HepG2 (cell line): Measurements from ENCODE around the gene SDR42E2. TPM values are rescaled to one million over a fixed set of nuclear protein-coding genes. Genes with fewer than 3 reads are reported as not detected.

Experiments
- HMGXB4 ChIP-seq, 2 experiments: sonication (generic) in 1 of 2; formaldehyde crosslinking in 1 of 2; IDR thresholded peaks; 2 replicates each; pipeline versions ENCODE4 v1.4.0 to v1.6.1; 2018 to 2020; ENCODE audit warnings: missing genetic modification reagents in 2 of 2, borderline replicate concordance in 1 of 2, low read depth in 1 of 2, mild to moderate bottlenecking in 1 of 2, missing biosample characterization in 1 of 2
- MIER3 ChIP-seq: IDR thresholded peaks from 2 replicates; pipeline ENCODE4 v1.6.1; 2016; ENCODE audit warnings: missing compliant biosample characterization, borderline replicate concordance
- PRDM15 ChIP-seq: sonication (generic); formaldehyde crosslinking; IDR thresholded peaks from 2 replicates; pipeline ENCODE4 v1.4.0; 2020; ENCODE audit warnings: missing genetic modification reagents
- SKI ChIP-seq: fragments of 450-650 bp; IDR thresholded peaks from one replicate; pipeline ENCODE4 v1.6.1; 2018; ENCODE audit warnings: mild to moderate bottlenecking; ENCODE audit not compliant: partially characterized antibody
- TCF7 ChIP-seq: sonication (generic); IDR thresholded peaks from 2 replicates; pipeline ENCODE4 v1.6.1; 2016; ENCODE audit warnings: antibody characterized with exemption, low read depth
- ZFAT ChIP-seq: sonication (generic); formaldehyde crosslinking; conservative IDR thresholded peaks from 2 replicates; pipeline ENCODE4 v1.8.1; 2023; ENCODE audit warnings: missing genetic modification reagents, inconsistent platforms
- ZKSCAN8 ChIP-seq: IDR thresholded peaks from 2 replicates; pipeline ENCODE4 v1.6.1; 2016; ENCODE audit warnings: borderline replicate concordance, missing genetic modification reagents, missing compliant biosample characterization
- ZNF207 ChIP-seq: fragments of 450-650 bp; IDR thresholded peaks from 2 replicates; pipeline ENCODE4 v1.6.1; 2016; ENCODE audit warnings: antibody characterized with exemption, borderline replicate concordance
- ZNF530 ChIP-seq: sonication (generic); formaldehyde crosslinking; IDR thresholded peaks from 2 replicates; pipeline ENCODE4 v1.5.0; 2020; ENCODE audit warnings: low read depth, mild to moderate bottlenecking, missing genetic modification reagents
- polyA plus RNA-seq, 8 experiments: library from polyadenylated mRNA; depleted of rRNA in 3 of 8; stranded (reverse) in 7 of 8; unstranded in 1 of 8; fragments of >200 nt; fragmentation: Illumina TruSeq in 4 of 8; extraction: Trizol in 4 of 8; gene quantifications; 2 replicates each; pipeline versions ENCODE4 v1.2.1 to v1.2.3, GENCODE V29; 2011 to 2016; ENCODE audit warnings: low read depth in 4 of 8, missing spikeins in 1 of 8, mixed read lengths in 1 of 8; ENCODE audit not compliant: insufficient read depth in 1 of 8
- total RNA-seq, 5 experiments: library from RNA; depleted of rRNA; stranded (reverse); fragments of >200 nt; fragmentation: Illumina TruSeq; extraction: Trizol; gene quantifications; 2 replicates each; pipeline ENCODE4 v1.2.3, GENCODE V29; 2016; ENCODE audit warnings: low read depth in 1 of 5
- TF ChIP-seq, protein P1 (sequence below): sonication (generic); formaldehyde crosslinking; conservative IDR thresholded peaks from 2 replicates; pipeline ENCODE4 v1.4.0; 2020; ENCODE audit warnings: mild to moderate bottlenecking, missing genetic modification reagents, moderate library complexity
- TF ChIP-seq, protein P2 (sequence below): sonication (generic); formaldehyde crosslinking; IDR thresholded peaks from 2 replicates; pipeline ENCODE4 v1.4.0; 2020; ENCODE audit warnings: missing genetic modification reagents; ENCODE audit errors: not compliant biosample characterization
- TF ChIP-seq, protein P3 (sequence below): sonication (generic); formaldehyde crosslinking; IDR thresholded peaks from 2 replicates; pipeline ENCODE4 v1.4.0; 2020; ENCODE audit warnings: missing genetic modification reagents, borderline replicate concordance

SDR42E2 gene
- total and polyA plus RNA-seq, 2 of the 13 experiments (the other 11 are each of a cell fraction or from before 2014, with no cell fraction given), result 0.05 to 0.11 TPM

GRCh38 chr16:22165508-22166285, 3.4 kb downstream of the SDR42E2 start (continued):
- TF ChIP-seq, protein P1, sequence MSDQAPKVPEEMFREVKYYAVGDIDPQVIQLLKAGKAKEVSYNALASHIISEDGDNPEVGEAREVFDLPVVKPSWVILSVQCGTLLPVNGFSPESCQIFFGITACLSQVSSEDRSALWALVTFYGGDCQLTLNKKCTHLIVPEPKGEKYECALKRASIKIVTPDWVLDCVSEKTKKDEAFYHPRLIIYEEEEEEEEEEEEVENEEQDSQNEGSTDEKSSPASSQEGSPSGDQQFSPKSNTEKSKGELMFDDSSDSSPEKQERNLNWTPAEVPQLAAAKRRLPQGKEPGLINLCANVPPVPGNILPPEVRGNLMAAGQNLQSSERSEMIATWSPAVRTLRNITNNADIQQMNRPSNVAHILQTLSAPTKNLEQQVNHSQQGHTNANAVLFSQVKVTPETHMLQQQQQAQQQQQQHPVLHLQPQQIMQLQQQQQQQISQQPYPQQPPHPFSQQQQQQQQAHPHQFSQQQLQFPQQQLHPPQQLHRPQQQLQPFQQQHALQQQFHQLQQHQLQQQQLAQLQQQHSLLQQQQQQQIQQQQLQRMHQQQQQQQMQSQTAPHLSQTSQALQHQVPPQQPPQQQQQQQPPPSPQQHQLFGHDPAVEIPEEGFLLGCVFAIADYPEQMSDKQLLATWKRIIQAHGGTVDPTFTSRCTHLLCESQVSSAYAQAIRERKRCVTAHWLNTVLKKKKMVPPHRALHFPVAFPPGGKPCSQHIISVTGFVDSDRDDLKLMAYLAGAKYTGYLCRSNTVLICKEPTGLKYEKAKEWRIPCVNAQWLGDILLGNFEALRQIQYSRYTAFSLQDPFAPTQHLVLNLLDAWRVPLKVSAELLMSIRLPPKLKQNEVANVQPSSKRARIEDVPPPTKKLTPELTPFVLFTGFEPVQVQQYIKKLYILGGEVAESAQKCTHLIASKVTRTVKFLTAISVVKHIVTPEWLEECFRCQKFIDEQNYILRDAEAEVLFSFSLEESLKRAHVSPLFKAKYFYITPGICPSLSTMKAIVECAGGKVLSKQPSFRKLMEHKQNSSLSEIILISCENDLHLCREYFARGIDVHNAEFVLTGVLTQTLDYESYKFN (CRISPR knock-in tag), result peak; percentile 44; the same call in 1 of the 2 replicates
- TF ChIP-seq TCF7 (no peak), ZNF530 (CRISPR knock-in tag) (no peak), HMGXB4 (CRISPR knock-in tag; IDR thresholded peaks at IDR 0.05; ENCODE audit: borderline replicate concordance in 1 of 2, low read depth in 1 of 2) (no peak), ZFAT (no peak), ZKSCAN8 (CRISPR knock-in tag) (no peak), ZNF207 (no peak), PRDM15 (CRISPR knock-in tag) (peak; percentile 96), MIER3 (CRISPR knock-in tag) (no peak), SKI (peak; percentile 71)
- TF ChIP-seq, protein P2, sequence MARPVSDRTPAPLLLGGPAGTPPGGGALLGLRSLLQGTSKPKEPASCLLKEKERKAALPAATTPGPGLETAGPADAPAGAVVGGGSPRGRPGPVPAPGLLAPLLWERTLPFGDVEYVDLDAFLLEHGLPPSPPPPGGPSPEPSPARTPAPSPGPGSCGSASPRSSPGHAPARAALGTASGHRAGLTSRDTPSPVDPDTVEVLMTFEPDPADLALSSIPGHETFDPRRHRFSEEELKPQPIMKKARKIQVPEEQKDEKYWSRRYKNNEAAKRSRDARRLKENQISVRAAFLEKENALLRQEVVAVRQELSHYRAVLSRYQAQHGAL (CRISPR knock-in tag), result no peak
- TF ChIP-seq, protein P3, sequence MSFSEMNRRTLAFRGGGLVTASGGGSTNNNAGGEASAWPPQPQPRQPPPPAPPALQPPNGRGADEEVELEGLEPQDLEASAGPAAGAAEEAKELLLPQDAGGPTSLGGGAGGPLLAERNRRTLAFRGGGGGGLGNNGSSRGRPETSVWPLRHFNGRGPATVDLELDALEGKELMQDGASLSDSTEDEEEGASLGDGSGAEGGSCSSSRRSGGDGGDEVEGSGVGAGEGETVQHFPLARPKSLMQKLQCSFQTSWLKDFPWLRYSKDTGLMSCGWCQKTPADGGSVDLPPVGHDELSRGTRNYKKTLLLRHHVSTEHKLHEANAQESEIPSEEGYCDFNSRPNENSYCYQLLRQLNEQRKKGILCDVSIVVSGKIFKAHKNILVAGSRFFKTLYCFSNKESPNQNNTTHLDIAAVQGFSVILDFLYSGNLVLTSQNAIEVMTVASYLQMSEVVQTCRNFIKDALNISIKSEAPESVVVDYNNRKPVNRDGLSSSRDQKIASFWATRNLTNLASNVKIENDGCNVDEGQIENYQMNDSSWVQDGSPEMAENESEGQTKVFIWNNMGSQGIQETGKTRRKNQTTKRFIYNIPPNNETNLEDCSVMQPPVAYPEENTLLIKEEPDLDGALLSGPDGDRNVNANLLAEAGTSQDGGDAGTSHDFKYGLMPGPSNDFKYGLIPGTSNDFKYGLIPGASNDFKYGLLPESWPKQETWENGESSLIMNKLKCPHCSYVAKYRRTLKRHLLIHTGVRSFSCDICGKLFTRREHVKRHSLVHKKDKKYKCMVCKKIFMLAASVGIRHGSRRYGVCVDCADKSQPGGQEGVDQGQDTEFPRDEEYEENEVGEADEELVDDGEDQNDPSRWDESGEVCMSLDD (CRISPR knock-in tag), result no peak
